GM19328 (cell line): ENCODE results near the gene ALG6.

Experiments
- ATAC-seq: cut with Tn5 transposase; IDR thresholded peaks from one replicate; pipeline ENCODE4 v1.9.1; 2021; ENCODE audit warnings: mild to moderate bottlenecking, moderate library complexity; ENCODE audit not compliant: unreplicated experiment

The ALG6 gene

DNA sequence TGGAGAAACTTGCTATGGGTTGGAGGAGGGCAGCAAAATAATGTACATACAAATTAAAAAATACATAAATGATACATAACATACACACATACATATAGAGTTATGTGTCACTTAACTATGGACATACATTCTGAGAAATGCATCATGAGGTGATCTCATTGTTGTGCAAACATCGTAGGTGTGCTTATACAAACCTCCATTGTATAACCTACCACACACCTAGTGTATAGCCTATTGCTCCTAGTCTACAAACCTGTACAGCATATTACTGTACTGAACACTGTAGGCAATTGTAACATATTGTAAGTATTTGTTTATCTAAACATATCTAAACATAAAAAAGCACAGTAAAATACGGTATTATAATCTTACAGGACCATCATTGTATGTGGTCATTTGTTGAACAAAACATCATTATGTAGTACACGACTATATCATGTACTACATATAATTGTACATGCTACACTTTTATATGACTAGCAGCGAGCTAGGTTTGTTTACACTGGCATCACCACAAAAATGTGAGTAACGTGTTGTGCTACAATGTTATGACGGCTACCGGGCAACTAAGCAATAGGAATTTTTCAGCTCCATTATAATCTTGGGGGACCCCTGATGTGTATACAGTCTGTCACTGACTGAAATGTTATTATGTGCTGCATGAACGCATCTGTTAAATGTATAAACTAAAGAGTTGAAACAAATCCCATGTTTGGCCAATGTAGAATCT is 120.1 kb downstream of the ALG6 start:
- ATAC-seq: no peak
